Measurements from ENCODE around the gene IL16.
"Not testable (repeated sequence)": the region's sequence is repeated elsewhere in the genome, so short reads cannot be mapped to it uniquely, and the experiment has no call there.

Gene IL16

GRCh38 chr15:81315452-81316175 is 118.9 kb downstream of the IL16 start:
- no peak for DNase-seq (ENCODE audit: low spot score)

DNA sequence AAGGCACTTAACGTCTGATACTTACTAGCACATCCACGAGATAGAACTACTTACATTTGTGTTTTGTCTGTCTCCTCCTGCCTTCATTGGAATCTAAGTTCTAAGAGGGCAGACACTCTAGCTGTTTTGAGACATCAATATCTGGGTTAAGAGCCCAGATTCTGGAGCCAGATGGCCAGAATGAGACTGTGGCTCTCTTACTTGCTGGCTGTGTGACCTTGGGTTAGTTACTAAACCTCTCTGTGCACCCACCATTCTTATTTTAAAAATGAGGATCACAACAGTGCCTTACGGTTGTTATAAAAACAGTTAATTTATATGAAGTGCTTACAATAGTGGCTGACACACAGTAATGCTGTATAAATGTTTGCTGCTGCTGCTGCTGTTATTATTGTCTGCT is 119.6 kb downstream of the IL16 start:
- no peak for DNase-seq (ENCODE audit: low spot score)

- DNase-seq (ENCODE audit: low spot score) = no peak
These were observed 121.0 kb downstream of the IL16 start for GRCh38 chr15:81317642-81318017.

DNA sequence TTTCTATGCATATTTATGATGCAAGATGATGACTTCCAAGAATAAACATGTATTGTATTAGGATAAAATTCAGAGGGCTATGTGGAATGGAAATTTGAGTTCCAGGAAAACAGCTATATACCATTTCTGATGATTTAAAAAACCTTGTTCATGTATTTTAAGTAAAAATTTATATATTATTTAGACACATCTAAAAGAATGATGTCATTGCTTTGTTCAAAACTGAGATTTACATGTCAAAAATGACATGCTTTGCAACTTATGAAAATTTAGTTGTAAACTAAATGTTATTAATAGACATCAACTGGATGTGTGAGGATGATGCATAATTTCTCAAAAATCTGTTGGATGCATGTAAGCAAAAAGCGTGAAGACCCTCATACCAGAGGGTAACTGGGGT is 125.0 kb downstream of the IL16 start:
- DNase-seq (ENCODE audit: low spot score) = no peak

GRCh38 chr15:81322676-81323253 is 126.1 kb downstream of the IL16 start:
- DNase-seq (ENCODE audit: low spot score) = peak; percentile 50

- DNase-seq (ENCODE audit: low spot score) = no peak
These were observed 126.9 kb downstream of the IL16 start for GRCh38 chr15:81323559-81323943.

GRCh38 chr15:81323944-81324881 is 127.5 kb downstream of the IL16 start, which contains the start of gene STARD5:
Gene STARD5 (minus strand): TSS chr15:81324141. CDS start chr15:81324099, 42 bp downstream.
- DNase-seq (ENCODE audit: low spot score) = peak; percentile 94

- DNase-seq (ENCODE audit: low spot score) = no peak
These were observed 130.0 kb downstream of the IL16 start for GRCh38 chr15:81326466-81327212.

DNA sequence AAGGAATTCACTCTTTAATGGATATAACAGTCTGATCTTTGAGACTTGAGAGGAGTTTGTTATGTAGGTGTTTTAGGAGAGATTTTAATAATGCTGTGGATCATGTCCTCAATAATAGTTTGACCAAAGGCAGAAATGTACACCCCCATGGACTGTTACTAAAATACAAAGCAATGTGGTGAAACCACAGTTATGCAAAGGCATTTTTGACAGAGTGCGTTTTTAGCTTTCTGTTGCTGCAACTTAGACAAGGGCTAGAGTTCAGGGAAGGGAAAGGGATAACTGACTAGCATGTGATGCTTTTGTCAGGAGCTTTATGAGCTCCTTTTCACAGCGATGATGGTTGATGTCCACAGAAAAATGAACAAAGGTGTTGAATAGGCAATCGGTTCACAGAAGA is 130.8 kb downstream of the IL16 start:
- no peak for DNase-seq (ENCODE audit: low spot score)

- DNase-seq (ENCODE audit: low spot score) = no peak
These were observed 132.8 kb downstream of the IL16 start for GRCh38 chr15:81329446-81329845.

DNA sequence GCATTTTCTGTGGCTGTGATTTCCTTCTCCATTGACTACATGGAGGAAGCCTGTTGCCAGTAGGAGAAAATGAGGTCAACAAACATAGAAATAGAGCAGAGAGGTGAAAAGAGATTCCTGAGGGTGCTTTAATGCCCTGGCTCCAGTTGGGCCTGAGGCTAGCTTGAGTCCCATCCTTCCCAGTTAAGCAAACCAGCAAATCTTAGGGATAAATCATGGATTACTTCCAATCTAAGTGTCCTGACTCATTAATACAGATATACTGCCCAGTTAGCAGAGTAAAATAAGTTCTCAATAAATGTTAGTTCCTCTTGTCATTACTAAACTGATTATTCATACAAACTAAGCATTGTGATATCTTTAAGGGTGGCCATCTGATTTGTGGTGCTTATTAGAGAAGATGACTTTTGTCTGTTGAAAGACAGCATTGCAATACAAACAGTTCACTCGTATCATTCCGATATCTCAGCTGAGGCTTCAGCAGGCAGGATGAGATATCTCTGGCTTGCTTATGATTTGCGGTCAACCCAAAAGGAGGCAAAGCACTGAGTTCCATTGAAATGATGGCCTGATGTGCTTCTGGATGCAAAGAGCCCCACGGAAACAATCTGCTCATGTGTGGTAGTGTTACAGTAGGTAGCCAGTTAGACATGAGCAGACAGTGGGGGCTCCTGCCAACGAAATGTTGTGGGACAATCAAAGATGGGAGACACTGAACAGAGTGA is 133.8 kb downstream of the IL16 start:
- DNase-seq (ENCODE audit: low spot score) = no peak

DNA sequence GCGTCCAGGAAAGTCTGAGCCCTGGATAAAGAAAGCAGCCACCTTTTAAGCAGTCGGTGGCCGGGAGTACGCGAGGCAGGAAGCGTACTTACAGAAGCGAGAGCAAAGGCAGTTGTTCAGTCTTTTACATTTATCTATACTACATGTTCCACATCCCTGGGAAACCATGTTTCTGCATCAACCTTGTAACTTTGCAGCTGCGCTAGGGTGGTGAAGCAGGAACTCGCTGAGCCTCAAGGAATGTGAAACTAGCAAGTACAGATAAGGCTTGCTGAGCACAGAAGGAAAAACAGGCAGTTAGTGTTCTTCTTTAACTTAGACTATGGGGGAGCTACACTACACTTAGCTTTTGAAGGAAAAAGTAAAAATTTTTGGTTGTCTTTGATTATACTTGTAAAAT is 134.5 kb downstream of the IL16 start:
- DNase-seq (ENCODE audit: low spot score) = not testable (repeated sequence)

GRCh38 chr15:81331600-81331999 is 134.9 kb downstream of the IL16 start:
- no peak for DNase-seq (ENCODE audit: low spot score)

DNA sequence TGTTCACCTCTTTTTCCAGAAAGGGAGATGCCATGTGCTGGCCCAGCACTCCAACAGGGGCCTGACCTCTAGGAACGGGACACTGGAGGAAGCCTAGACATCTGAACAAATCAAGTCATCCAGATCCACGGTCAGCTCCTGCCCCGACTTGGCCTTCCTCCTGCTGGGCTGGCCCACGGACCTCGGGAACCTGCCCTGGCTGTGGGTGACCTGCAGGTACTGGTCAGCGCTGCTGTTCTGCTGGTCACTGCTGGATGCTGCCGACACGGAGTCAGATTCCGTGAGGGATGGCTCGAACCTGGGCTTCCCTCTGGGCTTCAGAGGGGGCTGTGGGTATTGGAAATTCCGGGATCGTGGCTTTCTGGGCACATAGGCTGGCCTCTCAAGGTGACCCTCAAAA is 135.6 kb downstream of the IL16 start:
- DNase-seq (ENCODE audit: low spot score) = no peak

DNA sequence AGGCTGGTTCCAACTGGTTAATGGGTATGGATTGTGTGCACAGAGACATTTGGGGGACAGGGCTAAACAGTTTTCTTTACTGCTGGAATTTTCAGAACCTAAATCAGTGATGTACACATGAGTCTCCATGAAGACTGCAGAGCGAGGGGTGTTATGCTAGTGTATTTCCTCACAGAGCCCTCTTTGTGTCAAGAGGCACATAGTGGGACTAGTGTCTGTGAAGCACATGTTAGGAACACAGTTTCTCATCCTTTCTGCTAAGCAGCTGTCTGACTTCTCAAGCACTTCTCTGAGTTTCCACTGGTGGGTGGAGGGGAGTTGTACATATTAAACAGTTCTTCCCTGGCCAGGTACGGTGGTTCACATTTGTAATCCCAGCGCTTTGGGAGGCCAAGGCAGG is 136.7 kb downstream of the IL16 start:
- DNase-seq (ENCODE audit: low spot score) = no peak

GRCh38 chr15:81334768-81335435 is 138.2 kb downstream of the IL16 start:
- no peak for DNase-seq (ENCODE audit: low spot score)

DNA sequence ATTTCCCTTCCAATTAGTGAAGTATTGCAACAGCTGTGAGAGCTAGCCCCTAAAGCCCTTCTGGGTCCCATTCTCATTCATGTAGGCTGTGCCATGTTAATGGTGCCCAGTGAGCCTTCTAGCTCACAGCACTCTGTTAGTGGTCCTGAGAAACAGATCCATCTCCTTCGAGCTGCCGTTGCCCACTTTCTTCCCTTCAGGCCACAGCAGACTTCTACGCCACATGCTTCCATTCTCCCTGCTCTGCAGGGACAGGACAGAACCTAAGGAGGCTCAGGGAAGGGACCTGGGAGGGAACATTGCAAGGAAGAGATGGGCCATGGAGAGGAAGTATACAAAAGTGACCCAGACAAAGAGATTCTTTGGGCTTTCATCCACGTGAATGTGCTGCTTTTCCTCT is 139.0 kb downstream of the IL16 start:
- no peak for DNase-seq (ENCODE audit: low spot score)

DNA sequence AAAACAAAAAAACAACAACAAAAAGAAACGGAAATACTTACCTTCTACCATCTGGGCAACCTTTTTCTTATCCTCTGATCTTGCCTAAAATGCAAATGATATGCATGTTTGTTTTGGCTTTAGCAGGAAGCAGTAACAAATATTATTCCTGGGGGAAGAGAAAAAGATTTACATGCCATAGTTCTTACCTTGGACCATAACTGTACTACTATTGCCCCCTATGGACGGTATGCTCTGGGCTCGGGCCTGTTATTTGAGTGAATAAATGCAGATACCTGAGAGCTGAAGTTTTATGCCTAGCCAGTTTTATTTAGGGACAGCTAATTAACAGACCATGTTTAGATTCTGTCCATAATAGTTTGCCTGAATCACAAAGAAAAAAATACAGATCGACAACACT is 139.9 kb downstream of the IL16 start:
- DNase-seq (ENCODE audit: low spot score) = peak; percentile 41

- DNase-seq (ENCODE audit: low spot score) = no peak
These were observed 140.6 kb downstream of the IL16 start for GRCh38 chr15:81337241-81337640.

GRCh38 chr15:81337713-81338157 is 141.1 kb downstream of the IL16 start:
- DNase-seq (ENCODE audit: low spot score) = no peak

All from hematopoietic multipotent progenitor cell treated with erythropoietin and hydrocortisone succinate and interleukin-3 and kit ligand, for 17 days (in vitro differentiated cells).